DLD1 (cell line): ENCODE results near the gene ABLIM1.

Experiments used
- in situ Hi-C: cut with HindIII; loops from 2 replicates; pipeline ENCODE4 v1.10.0; 2017; ENCODE audit warnings: low sequenced_read_pairs

The ABLIM1 gene

DNA sequence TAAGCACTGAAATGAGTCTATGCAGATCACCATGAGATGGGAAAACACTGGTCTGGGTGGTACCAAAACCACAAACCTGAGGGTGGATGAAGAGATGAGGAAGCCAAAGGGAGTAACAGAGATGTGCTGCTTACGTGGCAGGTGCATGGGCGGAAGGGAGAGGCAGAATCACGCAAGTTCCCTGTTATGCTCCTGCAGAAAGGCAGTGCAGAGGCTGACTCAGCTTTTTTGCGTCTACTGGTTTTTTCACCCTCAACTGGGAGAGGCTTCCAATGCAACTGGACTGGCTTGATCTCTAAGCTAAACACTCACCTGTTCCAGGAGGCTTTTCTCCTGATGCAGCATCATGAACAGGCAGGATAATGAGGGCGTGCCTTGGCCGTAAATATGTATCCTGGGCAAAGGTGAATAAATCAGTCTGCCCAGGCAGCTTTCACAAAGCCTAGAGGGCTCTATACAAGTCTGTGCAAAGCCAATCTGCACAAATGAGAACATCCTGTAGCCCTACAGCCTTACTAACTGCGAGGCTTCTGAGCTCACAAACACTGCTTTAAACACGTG, 158.4 kb downstream of the ABLIM1 start:
- in situ Hi-C loops: no loop called here

DNA sequence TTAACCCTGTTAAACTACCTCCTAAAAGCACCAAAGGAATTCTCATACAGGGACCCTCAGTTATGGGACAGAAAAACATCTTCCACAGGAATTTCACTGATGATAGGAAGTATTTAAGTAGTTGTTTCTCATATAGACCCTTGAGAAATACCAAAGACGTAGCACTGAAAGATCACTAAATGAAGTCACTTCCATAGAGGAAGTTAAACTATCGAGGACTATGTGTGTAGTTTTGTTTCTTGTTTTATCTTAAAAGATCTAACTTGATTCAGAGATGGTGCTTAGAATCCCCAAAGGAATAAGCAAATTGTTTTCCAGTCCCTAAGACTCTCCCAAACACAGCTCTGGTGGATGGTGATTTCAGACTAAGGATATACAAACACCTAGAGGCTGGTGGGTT, 159.0 kb downstream of the ABLIM1 start:
- in situ Hi-C loops: no loop called here

DNA sequence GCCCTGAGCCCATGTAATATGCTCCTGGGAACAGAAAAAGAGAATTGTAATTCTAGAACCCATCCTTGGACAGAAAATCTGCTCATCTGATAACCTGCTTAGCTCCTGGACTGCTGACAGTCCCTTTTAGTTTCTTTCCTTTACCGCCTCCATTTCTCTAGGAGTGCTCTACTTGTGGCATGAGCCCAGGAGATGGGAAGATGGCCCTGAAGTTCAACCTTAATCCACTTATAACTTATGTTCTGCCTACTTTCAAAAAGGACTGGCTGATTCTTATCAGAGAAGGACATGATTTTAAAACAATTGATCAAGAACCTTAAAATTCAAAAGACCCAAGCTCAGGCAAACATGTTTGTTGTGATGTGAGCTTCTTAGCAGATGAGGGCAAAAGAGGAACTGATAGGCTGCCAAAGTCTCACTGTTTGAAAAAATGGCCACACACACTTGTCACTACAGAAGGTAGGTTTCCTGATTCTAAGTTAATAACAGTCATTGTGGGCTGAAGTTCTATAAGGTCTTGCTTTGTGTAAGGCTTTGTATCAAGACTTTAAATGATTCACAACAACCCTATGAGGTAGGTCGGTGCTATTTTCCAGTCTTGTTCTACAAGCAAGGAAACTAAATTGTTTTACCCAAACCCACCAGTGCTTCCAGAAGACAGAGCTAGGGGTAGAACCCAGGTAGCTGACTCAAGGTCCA, 159.5 kb downstream of the ABLIM1 start:
- in situ Hi-C loops: no loop called here

DNA sequence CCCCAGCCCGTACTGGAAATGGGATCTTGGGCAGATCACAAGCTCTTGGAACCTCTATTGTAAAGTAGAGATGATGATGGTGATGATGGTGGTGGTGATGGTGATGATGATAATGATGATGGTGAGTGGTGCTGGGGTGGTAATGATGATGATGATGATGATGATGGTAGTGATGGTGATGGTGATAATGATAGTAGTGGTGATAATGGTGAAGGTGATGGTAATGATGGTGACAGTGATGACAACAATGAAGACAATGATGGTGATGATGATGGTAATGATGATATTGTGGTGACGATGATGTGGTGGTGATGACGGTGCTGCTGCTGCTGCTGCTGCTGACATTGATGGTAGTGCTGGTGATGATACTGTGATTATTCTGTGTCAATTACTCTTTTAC, 162.8 kb downstream of the ABLIM1 start:
- in situ Hi-C loops: no loop called here

DNA sequence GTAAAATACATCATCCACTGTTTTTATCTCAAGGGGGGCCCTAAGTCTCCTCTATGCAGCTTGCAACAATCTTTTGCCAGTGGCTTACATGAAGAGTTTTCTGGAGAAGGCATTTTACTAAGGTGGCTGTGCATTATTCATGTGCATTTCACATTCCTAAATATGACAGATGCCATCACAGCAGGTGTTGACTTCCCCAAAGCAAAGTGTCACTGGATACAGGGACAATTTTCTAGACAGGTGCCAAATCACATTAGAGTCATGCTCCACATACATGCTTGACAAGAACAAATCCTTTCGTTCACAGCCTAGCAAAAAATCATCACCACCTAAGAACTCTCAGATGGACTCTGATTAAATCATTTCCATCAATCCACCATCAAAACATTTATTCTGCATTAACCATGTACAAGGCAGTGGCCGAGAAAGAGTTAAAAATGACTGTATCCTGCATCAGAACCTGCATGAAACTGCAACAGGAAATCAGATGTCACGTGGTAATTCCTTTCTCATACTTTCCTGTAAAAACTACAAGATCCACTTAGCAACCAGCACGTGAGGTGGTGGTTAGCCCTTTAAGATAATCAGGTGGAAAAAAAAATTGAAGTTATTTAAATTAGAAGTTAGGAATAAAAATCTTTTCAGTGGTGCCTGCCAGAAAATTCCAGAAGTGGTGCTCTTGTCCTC, 165.6 kb downstream of the ABLIM1 start:
- in situ Hi-C loops: no loop called here

DNA sequence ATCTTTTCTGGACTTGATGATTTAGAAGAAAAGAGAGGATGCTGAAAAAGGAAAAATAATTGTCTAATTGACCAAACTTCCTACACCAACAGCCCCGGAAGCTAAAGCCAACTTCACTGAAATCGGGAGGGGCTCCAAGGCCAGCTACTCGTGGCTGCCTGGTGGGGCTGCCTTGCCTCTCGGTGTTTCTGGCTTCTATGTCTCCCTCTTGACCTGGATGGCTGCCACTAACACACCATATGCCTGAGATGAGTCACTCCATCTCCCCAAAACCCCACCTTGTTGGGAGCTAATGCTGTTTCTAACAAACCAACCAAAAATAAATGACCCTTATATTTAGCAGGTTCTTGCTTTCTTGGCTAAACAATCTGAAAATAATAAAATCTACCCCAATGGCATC, 166.1 kb downstream of the ABLIM1 start:
- in situ Hi-C loops: no loop called here

DNA sequence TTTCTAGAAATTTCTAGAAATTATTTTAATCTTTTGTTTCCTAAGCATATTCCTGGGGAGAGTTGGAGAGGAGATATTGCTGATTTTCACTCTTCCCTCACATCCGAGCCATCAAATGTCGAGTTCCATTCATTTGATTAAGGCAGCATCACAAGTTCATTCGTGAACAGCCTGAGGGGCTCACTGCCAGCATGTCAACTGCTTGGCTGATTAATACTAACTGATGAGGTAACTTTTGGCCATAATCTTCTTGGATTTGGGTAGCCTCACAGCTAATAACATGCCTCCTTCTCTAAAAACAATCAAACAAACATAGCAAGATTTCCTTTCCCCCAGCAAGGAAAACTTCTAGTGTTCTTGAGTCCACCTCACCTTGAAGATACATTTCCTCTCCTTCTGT, 166.7 kb downstream of the ABLIM1 start:
- in situ Hi-C loops: no loop called here

DNA sequence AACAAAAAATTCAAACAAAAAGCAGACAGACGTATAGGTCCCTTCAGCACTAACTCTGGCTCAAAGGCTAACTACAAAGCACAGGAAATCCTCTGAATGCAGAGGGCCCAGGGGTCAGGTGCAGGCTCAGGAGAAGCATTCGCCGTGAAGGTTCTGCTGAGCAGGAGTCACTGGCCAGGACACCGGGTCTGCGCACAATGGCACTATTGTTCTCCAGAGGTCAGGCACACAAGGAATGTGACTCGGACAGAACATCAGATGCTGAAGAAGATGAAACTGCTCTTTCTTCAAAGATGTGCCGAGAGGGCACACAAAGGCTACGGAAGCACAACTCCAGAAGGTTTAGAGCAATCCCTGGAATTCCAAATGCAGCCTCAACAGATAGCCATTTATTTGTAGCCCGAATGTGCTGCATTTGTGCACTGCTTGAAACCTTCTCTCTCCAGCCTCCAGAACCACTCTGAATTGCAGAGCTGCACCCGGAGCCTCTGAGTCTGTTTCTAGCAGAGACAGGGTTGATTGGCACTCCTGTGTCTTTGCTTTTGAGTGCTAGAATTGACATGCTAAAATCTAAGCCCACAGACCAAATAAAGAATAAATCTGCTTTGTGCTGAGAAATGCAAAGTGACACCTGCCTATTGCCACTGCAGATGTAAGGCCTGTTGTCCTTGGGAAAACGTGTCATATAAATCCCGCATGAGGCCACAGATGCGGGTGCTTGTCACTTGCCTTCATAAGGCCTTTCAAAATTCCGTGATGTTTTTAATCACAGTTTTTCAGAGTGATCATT, 168.4 kb downstream of the ABLIM1 start:
- in situ Hi-C loops: loop anchor here (10.0 kb wide), 1 partner anchor 205 kb away; no protein-coding TSS in a partner anchor

DNA sequence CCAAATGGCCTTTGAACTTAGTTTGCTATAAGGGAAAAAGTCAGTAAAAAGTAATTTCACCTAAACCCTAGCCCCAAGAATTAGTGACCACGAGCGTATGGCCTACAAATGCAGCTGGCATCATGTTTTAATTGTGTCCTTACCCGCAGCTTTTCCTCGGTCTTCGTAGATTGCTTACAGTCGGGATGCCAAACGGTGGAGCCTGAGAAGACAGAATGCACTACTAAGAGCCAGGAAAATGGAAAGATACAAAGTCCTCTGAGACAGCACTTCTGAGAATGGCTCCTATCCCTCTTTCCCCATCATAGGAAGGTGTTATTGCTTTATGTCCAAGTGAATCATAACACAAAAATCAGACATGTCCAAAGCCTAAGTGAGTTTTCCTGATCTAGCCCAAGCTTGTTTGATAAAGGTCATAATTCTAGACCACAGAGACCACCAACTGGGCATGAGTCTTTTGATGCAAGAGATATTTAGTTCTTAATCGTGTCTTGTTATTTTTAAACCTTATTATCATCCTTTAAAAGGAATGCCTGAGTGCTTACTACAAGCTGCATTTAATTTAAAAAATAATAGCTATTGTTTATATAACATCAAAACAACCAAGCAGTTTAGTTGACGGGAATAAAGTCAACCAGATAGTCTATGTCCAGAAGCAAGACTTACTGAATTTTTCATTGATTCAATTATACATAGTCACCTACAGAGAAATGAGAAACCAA, 170.1 kb downstream of the ABLIM1 start:
- in situ Hi-C loops: loop anchor here (10.0 kb wide), 1 partner anchor 207 kb away; no protein-coding TSS in a partner anchor

DNA sequence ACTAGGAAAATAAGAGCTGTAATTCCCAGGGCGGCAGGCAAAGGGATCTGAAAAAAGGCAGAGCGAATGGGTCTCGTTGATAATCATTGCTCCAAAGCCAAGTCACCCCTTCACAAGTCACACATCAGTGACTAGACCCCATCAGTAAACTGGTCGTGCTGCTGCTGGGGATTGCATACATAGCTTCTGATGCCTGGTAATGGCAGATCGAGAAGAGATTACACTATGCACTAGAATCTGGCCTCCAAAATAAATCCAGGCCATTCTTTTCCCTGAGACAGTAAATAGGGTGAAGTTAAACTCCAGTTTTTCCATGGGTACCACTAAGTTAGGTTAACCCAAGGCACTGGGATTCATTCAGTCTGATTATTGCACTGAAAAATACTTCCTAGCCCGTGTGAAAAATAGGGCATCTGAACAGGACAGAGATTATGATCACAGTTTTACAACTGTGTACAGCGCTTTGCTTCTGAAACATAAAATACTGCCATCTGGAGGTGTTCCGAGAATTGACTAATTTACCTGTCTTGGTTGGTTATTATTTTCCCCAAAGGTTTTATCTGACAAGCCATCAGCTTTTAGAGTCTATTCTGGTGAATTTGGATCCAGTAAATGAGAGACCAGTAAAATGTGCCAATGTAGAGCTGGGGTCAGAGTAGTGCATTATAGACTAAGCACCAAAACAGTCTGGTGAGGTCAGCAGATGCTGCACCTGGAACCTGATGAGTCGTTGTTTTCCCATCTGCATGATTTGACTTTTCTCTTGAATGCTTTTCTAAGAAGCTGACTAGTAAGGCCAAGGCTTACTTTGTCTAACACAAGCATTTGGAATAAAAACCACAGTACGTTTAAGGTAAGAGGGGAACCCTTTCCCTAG, 170.9 kb downstream of the ABLIM1 start:
- in situ Hi-C loops: loop anchor here (10.0 kb wide), 1 partner anchor 208 kb away; no protein-coding TSS in a partner anchor

DNA sequence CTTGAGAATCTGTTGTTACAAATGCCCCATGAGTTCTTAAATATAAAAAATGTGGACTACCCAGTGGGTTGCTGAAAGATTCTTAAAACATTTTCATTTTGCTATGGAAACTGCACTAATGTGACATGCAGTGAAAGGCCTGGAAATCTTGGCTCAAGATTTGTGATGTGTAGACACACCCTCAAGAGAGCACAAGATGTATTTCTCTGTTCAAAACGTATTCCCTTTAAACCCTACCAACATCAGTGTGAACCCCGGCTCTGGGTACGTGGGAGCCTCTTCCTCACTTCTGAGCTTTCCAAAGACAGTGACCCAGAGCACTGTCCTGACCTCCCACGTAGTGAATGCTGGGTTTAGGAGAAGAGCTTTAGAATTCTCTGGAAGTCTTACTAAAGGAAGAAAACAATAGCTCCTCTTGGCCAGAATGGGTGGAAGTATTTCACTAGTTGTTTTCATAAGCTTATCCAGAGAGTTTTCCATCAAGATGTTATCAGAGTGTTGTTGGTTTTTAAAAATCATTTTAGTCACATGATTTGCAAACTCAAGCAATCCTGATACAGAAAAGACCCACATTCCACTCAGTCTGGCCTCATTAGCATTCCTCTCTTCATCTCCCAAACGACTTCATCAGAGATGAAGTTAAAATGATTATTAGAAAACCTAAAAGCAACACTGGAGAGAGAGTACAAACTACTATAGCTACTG, 172.2 kb downstream of the ABLIM1 start:
- in situ Hi-C loops: loop anchor here (10.0 kb wide), 1 partner anchor 209 kb away; no protein-coding TSS in a partner anchor

DNA sequence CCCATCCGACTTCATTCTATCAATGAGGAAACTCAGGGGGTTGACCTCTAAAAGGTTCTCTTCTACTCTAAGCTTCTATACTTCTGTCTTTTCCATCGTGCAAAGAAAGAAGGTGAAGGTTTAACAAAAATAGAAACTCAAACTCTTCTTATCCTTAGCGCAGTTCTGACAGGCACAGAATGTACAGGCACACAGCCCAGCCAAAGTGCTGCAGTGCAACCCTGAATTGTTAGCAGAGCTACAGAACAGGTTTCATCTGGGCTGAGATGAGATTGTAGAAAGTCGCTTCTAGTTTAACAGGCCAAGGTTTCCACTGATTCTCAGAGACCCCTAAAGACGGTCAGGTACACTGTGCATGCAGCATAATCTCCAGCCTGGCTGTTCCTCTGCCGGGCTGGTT, 174.5 kb downstream of the ABLIM1 start:
- in situ Hi-C loops: loop anchor here (10.0 kb wide), 1 partner anchor 211 kb away; no protein-coding TSS in a partner anchor

DNA sequence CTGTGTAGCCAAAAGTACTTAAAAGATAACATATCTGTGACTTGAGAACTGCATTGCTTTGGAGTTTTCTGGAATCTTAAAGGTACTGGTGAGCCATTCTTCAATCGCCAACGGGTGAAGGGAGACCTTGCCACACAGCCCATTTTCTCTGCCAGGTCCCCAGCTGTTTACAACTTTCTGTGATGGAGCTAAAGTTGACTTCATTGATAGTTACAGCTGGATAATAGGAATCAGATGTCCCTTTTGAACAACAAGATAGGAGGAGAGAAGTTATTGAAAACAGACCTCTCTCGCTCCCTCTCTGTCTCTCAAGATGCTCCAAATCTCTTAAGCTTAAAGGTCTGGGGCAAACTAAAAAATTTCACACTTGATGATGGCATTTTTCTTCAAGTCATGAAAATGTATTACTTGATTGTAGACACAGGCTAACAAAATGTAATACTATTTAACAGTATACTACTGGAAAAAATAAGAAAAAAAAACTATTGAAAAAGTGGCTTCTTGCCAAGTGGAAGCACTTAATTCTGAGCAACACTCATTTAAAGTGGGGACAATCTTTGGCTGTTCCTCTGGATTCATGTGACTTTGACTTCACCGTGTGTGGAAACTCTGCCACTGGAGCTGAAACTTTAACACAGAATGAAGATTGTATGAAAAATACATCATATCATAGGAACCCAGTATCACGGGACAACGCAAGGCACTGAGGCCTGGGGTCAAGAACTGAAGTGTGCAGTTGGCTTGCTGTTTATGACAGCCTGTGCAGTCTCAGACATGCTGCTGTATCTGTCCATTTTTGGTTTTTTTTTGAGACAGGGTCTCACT, 175.4 kb downstream of the ABLIM1 start:
- in situ Hi-C loops: loop anchor here (10.0 kb wide), 1 partner anchor 212 kb away; no protein-coding TSS in a partner anchor

DNA sequence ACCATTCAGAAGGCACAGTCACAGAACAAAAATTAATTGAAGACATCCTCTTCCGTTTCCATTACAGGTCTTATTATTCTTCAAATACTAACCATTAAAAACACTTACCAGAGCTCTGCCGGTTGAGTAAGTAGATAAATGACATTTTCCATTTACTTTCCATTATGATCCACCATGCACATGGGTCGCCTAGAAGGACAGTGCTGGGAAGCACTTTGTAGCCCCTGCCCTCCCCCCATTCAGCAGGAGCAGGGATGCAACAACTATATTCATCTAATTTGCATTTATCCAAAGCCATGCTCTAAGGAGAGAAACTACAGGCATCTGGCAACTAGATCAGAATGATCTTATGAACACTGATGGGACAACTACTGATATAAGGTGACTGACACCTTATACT, 177.0 kb downstream of the ABLIM1 start:
- in situ Hi-C loops: loop anchor here (10.0 kb wide), 1 partner anchor 214 kb away; no protein-coding TSS in a partner anchor

DNA sequence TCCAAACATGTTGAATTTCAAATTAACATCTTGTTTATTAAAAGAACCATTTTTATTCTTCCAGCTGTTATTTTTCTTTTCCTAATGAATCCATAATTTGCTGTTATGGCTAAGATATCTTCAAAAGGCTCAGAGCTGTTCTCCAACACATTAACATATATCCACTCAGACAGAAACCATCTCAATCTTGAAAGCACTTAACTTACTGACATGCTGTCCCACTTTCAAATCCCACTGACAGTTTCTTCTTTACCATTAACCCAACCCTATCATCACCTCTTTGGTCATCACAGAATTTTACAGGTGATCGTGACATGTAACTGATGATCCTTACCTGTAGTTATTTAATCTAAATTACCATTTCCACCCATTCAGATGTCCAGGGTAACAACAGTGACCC, 178.2 kb downstream of the ABLIM1 start:
- in situ Hi-C loops: loop anchor here (10.0 kb wide), 1 partner anchor 215 kb away; no protein-coding TSS in a partner anchor

DNA sequence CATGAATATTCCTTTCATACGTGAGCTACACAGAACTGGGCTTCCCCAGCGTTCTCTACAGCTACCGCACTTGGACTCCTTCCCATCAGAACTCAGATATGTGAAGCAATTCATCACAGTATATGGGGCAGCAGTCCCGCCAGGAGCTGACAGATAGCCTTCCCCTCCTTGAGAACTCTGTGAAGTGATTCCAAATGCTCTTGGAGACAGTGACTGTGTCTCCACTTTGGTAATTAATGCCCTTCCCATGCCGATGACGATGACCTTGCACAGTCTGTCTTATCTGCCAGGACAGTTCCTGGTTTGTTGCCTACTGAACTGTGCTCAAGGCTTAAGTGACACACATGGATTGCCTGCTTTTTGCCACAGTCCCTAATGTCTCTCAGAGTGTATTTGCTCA, 178.8 kb downstream of the ABLIM1 start:
- in situ Hi-C loops: no loop called here

DNA sequence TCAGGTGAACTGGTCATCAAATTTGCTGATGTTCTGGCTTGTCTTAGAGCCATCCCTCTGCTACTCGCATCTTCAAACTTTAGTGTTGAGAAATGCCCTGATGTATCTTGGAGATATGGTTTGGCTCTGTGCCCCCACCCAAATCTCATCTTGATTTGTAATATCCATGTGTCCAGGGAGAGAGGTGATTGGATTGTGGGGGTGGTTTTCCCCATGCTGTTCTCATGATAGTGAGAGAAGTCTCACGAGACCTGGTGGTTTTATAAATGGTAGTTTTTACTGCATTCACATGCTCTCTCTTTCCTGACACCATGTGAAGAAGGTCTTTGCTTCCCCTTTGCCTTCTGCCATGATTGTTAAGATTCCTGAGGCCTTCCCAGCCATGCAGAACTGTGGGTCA, 179.8 kb downstream of the ABLIM1 start:
- in situ Hi-C loops: no loop called here

DNA sequence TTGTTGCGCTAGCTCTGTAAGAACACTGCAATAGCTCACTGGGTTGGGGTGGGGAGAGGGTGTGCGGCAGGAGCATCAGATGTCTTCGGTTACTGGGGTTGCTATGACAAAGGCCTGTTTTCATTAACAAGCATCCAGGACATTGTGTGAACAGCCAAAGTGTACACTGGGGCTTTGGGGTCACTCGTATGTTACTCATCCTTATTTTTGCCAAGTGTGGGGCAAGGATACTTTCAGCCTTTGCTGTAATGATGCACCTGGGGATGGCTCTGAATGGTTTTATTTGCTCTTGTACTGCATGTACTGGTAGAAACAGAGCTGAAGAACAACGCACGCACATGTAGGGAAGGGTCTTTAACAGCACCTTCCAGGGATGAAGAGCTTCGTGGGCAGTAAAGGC, 180.8 kb downstream of the ABLIM1 start:
- in situ Hi-C loops: no loop called here
